Measurements from ENCODE around the gene NCMAP. TPM values are rescaled to one million over a fixed set of nuclear protein-coding genes. Genes with fewer than 3 reads are reported as not detected.
"Not testable (repeated sequence)": the region's sequence is repeated elsewhere in the genome, so short reads cannot be mapped to it uniquely, and the experiment has no call there.

The NCMAP gene
- total RNA-seq, 1 donor from 2014 or later, result not detected

DNA sequence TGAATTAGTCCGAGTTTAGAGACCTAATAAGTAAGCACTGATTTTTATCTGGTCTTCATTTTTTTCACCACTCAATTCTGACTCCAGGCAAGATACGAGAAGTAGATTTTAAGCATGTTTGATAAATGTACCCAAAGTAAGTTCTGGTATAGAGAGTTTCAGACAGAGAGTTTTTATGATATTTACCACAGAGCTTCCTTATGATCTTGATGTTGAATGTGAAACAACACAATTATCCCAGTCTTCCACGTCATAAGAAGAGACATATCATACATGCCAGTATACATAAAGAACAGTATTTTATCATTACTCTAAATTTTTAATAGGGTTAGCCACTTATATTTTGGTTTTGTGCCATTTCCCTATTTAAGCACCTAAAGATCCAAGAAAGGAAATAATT, 7.8 kb upstream of the NCMAP start:
- Mint-ChIP-seq H3K9me3 (no peaks in the 10 kb centered on the region), H3K4me3 (ENCODE audit: low read depth) (no peak overlapping the region), H3K27me3 (ENCODE audit: low read depth) (peaks cover 23% of the 10 kb centered on the region), H3K27ac (no peak overlapping the region), H3K4me1 (ENCODE audit: low read depth) (peaks cover 15% of the 10 kb centered on the region), H3K36me3 (ENCODE audit: low read depth) (no peaks in the 10 kb centered on the region)
- intact Hi-C loops (cut with micrococcal nuclease), result no loop called here
- DNase-seq (ENCODE audit: low spot score), result no peak

GRCh38 chr1:24549210-24549609, 6.7 kb upstream of the NCMAP start:
- H3K4me3 Mint-ChIP-seq (ENCODE audit: low read depth); H3K9me3 Mint-ChIP-seq; intact Hi-C loops (cut with micrococcal nuclease); H3K27ac Mint-ChIP-seq; DNase-seq (ENCODE audit: low spot score); H3K36me3 Mint-ChIP-seq (ENCODE audit: low read depth): not testable (repeated sequence)
- H3K27me3 Mint-ChIP-seq (ENCODE audit: low read depth), result peaks cover 34% of the 10 kb centered on the region
- peaks cover 14% of the 10 kb centered on the region for H3K4me1 Mint-ChIP-seq (ENCODE audit: low read depth)

DNA sequence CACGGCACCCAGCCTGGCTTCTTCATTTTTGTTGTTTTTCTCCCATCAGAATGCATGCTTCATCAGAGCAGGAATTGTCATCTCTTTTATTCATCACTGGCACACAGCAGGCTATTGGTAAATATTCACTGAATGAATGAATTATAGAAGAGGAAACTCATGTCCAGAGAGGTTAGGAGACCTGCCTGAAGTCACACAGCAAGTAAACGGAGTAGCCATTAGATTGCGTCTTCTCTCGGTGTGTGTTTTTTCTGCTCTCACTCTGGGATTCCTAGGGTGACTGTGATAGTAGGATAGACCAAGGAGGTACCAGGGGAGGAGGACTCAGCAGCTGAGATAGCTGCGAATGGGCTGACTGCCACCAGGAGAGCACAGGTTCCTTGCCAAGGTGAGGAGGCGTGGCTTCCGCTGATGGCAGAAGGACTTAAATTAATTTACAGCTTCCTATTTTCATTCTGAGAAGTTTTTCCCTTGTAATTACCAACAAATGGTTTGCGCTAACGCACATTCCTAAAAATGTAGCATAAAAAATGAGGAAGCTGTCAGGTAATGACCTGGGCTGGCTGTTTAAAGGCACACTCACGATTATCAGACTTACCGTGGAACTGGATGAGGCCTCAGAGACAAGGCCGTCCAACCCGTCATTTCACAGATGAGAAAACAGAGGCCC, 4.5 kb upstream of the NCMAP start:
- Mint-ChIP-seq H3K4me3 (ENCODE audit: low read depth) (no peak overlapping the region), H3K27ac (no peak overlapping the region), H3K36me3 (ENCODE audit: low read depth) (no peaks in the 10 kb centered on the region), H3K27me3 (ENCODE audit: low read depth) (peaks cover 50% of the 10 kb centered on the region), H3K9me3 (no peaks in the 10 kb centered on the region), H3K4me1 (ENCODE audit: low read depth) (peaks cover 4% of the 10 kb centered on the region)
- DNase-seq (ENCODE audit: low spot score), result no peak
- intact Hi-C loops (cut with micrococcal nuclease), result no loop called here

- H3K4me3 Mint-ChIP-seq (ENCODE audit: low read depth), result no peak overlapping the region
- H3K4me1 Mint-ChIP-seq (ENCODE audit: low read depth), result peaks cover 4% of the 10 kb centered on the region
- no peaks in the 10 kb centered on the region for H3K9me3 Mint-ChIP-seq
- intact Hi-C loops (cut with micrococcal nuclease), result no loop called here
- H3K27me3 Mint-ChIP-seq (ENCODE audit: low read depth), result peaks cover 56% of the 10 kb centered on the region
- DNase-seq (ENCODE audit: low spot score), result no peak
- H3K36me3 Mint-ChIP-seq (ENCODE audit: low read depth), result no peaks in the 10 kb centered on the region
- H3K27ac Mint-ChIP-seq, result no peak overlapping the region
Observed at GRCh38 chr1:24551960-24552571, 3.8 kb upstream of the NCMAP start.

DNA sequence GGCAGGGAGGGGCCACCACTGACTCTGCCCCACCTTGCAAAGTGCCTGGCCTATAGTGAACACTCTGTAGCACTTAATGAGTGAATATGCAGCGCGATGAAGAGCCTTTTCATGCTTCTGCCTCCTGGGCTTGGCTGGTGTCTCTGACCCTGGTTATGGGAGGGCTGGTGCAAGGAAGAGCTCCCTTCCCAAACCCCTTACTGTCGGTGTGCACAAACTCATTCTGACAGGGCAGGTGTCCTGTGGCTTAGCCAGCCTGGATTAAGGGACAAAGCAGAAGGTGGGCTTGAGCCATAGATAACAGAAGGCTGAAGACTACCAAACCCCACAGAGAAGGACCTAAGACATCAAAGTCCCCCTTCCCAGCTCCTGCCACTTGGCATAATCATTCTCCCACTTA, 2.0 kb upstream of the NCMAP start:
- intact Hi-C loops (cut with micrococcal nuclease), result no loop called here
- Mint-ChIP-seq H3K4me1 (ENCODE audit: low read depth) (peaks cover 4% of the 10 kb centered on the region), H3K4me3 (ENCODE audit: low read depth) (no peak overlapping the region), H3K27me3 (ENCODE audit: low read depth) (peaks cover 53% of the 10 kb centered on the region), H3K36me3 (ENCODE audit: low read depth) (no peaks in the 10 kb centered on the region), H3K27ac (no peak overlapping the region), H3K9me3 (no peaks in the 10 kb centered on the region)
- DNase-seq (ENCODE audit: low spot score), result no peak

- Mint-ChIP-seq H3K27me3 (ENCODE audit: low read depth) (peaks cover 51% of the 10 kb centered on the region), H3K27ac (no peak overlapping the region)
Observed at GRCh38 chr1:24554714-24555113, 1.2 kb upstream of the NCMAP start.

DNA sequence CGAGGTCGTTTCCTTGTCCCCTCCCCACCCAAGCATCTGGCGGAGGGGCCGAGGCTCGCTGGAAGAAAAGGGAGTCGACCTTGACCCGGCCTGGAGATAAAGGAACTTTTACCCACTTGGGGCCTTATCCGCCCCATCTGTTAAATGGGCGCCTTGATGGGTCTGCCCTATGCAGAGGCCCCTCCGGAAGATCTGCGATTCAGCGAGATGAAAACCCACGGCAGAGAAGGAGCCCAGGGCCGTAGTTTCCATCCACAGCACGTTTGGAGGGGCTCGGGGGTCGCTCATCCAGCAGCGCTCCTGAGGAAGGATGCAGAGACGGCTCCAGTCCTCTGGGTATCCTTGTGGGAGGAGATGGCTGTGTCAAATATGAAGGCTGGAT, 518 bp downstream of the NCMAP start:
- H3K27ac Mint-ChIP-seq, result no peak overlapping the region
- H3K4me1 Mint-ChIP-seq (ENCODE audit: low read depth), result peaks cover 4% of the 10 kb centered on the region
- H3K36me3 Mint-ChIP-seq (ENCODE audit: low read depth), result no peaks in the 10 kb centered on the region
- DNase-seq (ENCODE audit: low spot score), result no peak
- no peak overlapping the region for H3K4me3 Mint-ChIP-seq (ENCODE audit: low read depth)
- H3K27me3 Mint-ChIP-seq (ENCODE audit: low read depth), result peaks cover 45% of the 10 kb centered on the region
- H3K9me3 Mint-ChIP-seq, result no peaks in the 10 kb centered on the region
- intact Hi-C loops (cut with micrococcal nuclease), result no loop called here

More at GRCh38 chr1:24554714-24555113, 1.2 kb upstream of the NCMAP start:
- DNase-seq (ENCODE audit: low spot score), result no peak
- Mint-ChIP-seq H3K9me3 (no peaks in the 10 kb centered on the region), H3K36me3 (ENCODE audit: low read depth) (no peaks in the 10 kb centered on the region), H3K4me1 (ENCODE audit: low read depth) (peaks cover 4% of the 10 kb centered on the region), H3K4me3 (ENCODE audit: low read depth) (no peak overlapping the region)
- intact Hi-C loops (cut with micrococcal nuclease), result no loop called here

- H3K9me3 Mint-ChIP-seq, result no peaks in the 10 kb centered on the region
Observed at GRCh38 chr1:24557220-24557619, 1.3 kb downstream of the NCMAP start.

DNA sequence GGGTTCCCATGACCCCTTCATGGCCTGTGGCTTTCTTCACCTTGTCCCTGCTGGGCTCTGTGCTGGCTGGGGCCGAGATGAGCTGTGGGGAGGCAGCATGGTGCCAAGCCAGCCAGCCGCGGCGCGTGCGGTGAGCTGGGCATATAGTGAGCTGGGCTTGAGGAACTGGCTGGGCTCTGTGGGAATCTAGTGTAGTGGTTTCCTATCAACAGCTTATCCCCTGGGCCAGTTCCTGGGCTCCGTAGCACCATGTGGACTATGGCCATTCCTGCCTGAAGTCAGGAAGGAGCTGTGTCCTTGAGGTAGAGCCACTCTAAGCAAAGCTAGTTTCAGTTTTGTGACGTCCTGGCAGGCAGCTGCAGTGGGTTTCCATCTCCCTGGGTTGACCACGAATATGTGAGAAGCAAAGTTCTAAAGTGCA, 1.8 kb downstream of the NCMAP start:
- no peaks in the 10 kb centered on the region for H3K36me3 Mint-ChIP-seq (ENCODE audit: low read depth)
- H3K4me3 Mint-ChIP-seq (ENCODE audit: low read depth), result no peak overlapping the region
- no peaks in the 10 kb centered on the region for H3K9me3 Mint-ChIP-seq
- H3K4me1 Mint-ChIP-seq (ENCODE audit: low read depth), result peaks cover 4% of the 10 kb centered on the region
- H3K27me3 Mint-ChIP-seq (ENCODE audit: low read depth), result peaks cover 47% of the 10 kb centered on the region
- no peak for DNase-seq (ENCODE audit: low spot score)
- H3K27ac Mint-ChIP-seq, result no peak overlapping the region
- intact Hi-C loops (cut with micrococcal nuclease), result no loop called here

More at GRCh38 chr1:24557220-24557619, 1.3 kb downstream of the NCMAP start:
- Mint-ChIP-seq H3K4me1 (ENCODE audit: low read depth) (peaks cover 4% of the 10 kb centered on the region), H3K27me3 (ENCODE audit: low read depth) (peaks cover 45% of the 10 kb centered on the region), H3K36me3 (ENCODE audit: low read depth) (no peaks in the 10 kb centered on the region), H3K4me3 (ENCODE audit: low read depth) (no peak overlapping the region), H3K27ac (no peak overlapping the region)
- intact Hi-C loops (cut with micrococcal nuclease), result no loop called here
- no peak for DNase-seq (ENCODE audit: low spot score)

GRCh38 chr1:24558455-24558854, 2.6 kb downstream of the NCMAP start:
- no peak overlapping the region for H3K4me3 Mint-ChIP-seq (ENCODE audit: low read depth)
- H3K27ac Mint-ChIP-seq, result no peak overlapping the region
- H3K4me1 Mint-ChIP-seq (ENCODE audit: low read depth), result peaks cover 4% of the 10 kb centered on the region
- intact Hi-C loops (cut with micrococcal nuclease), result no loop called here
- DNase-seq (ENCODE audit: low spot score), result no peak
- H3K27me3 Mint-ChIP-seq (ENCODE audit: low read depth), result peaks cover 46% of the 10 kb centered on the region
- H3K9me3 Mint-ChIP-seq, result no peaks in the 10 kb centered on the region
- H3K36me3 Mint-ChIP-seq (ENCODE audit: low read depth), result no peaks in the 10 kb centered on the region

DNA sequence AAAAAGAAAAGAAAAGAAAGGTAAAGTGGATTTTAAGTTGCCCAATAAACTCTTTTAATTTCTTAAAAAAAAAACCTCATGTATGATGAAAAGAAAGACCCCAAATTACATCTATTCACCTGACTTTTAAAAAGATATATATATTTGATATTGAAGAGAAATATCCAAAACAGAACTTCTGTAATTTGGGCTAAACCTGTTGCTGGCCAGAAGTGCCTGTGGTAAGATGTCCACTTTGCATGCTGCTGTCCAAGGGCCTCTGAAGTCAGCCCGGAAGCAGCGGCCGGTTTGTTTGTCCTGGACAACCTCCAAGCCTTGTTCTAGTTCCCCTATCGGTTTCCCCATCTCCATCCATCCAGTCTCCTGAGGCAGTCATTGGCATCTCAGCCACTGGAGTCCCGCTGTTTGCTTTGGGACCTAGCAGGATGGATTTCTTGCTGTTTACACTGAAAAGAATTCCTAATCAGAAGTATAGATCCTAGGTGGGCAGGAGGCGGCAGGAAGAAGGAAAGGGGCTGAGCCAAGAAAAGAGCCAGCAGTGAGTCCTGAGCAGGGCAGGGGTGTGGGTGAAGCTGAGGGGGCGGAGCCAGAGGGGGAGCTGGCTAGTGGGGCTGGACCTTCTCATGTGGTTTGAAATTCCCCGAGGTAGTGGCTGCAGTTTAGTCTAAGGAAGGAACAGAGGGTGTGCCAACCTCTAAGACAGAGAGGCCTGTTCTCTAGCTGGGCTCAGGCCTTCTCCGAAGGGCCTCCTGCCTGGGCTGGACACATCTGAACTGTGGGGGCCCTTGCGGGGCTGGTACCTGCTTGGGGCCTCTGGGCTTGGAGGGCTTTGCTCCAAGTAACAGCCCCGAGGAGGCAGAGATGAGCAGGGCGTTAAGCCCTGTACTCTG, 3.3 kb downstream of the NCMAP start:
- Mint-ChIP-seq H3K27ac (no peak overlapping the region), H3K4me3 (ENCODE audit: low read depth) (no peak overlapping the region), H3K4me1 (ENCODE audit: low read depth) (peaks cover 4% of the 10 kb centered on the region), H3K27me3 (ENCODE audit: low read depth) (peaks cover 39% of the 10 kb centered on the region), H3K9me3 (no peaks in the 10 kb centered on the region), H3K36me3 (ENCODE audit: low read depth) (no peaks in the 10 kb centered on the region)
- intact Hi-C loops (cut with micrococcal nuclease), result no loop called here
- DNase-seq (ENCODE audit: low spot score), result no peak

GRCh38 chr1:24560361-24560760, 4.5 kb downstream of the NCMAP start:
- Mint-ChIP-seq H3K4me1 (ENCODE audit: low read depth) (peaks cover 3% of the 10 kb centered on the region), H3K36me3 (ENCODE audit: low read depth) (no peaks in the 10 kb centered on the region), H3K27me3 (ENCODE audit: low read depth) (peaks cover 33% of the 10 kb centered on the region), H3K9me3 (no peaks in the 10 kb centered on the region), H3K4me3 (ENCODE audit: low read depth) (no peak overlapping the region), H3K27ac (no peak overlapping the region)
- no peak for DNase-seq (ENCODE audit: low spot score)
- intact Hi-C loops (cut with micrococcal nuclease), result no loop called here

- intact Hi-C loops (cut with micrococcal nuclease), result no loop called here
- Mint-ChIP-seq H3K27ac (no peak overlapping the region), H3K4me1 (ENCODE audit: low read depth) (peaks cover 3% of the 10 kb centered on the region), H3K9me3 (no peaks in the 10 kb centered on the region), H3K36me3 (ENCODE audit: low read depth) (no peaks in the 10 kb centered on the region), H3K4me3 (ENCODE audit: low read depth) (no peak overlapping the region), H3K27me3 (ENCODE audit: low read depth) (peaks cover 20% of the 10 kb centered on the region)
- no peak for DNase-seq (ENCODE audit: low spot score)
Observed at GRCh38 chr1:24562625-24563024, 6.7 kb downstream of the NCMAP start.

Measured in activated T-helper 2 cell treated with anti-CD3 and anti-CD28 coated beads, Interferon-gamma antibody, Interleukin-2, Interleukin-4, amounts not matched to agents 10 μg/mL and 5 μg/mL and 100 μg/mL, durations not matched to agents 14 hours and 24 hours and 36 hours (primary cell).